ENCODE results near the gene VEZF1.
"Not testable (repeated sequence)": the region's sequence is repeated elsewhere in the genome, so short reads cannot be mapped to it uniquely, and the experiment has no call there.

The VEZF1 gene

DNA sequence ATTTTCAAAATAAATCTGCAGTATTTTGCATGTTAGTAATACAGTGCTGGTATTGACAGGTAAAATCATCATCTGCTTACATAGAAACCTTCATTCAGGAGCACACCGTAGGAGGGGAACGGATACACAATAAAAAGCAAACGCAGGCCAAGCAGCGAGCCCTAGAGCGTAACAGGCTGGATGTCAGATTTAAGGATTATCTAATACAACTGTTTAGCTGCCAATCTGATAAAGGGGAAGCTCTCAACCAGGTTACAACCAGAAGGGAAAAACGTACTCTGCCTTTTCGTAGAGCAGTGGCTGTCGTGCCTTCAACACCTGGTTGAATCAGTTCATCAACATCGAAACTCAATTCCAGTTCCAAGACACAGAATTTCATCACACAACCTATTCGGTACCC is 16.5 kb downstream of the VEZF1 start:
- no peak for DNase-seq

DNA sequence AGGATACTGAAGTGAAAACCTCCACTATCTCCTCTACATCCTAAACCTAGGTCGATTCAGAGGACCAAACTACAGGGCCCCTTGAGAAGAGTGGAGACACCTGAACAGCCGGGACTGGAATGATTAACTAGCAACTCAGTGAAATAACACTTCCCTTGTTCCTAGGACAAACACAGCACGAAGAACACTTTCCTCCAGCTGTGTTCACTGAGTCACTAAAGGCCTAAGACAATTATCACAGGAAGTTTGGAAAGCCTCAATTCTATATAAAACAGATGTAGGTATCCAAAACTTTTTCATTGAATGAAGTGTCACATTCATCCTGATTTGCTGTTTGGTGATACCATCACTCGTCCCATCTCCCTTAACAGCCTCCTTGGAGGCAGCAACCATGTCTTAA is 17.3 kb downstream of the VEZF1 start:
- DNase-seq = no peak

DNA sequence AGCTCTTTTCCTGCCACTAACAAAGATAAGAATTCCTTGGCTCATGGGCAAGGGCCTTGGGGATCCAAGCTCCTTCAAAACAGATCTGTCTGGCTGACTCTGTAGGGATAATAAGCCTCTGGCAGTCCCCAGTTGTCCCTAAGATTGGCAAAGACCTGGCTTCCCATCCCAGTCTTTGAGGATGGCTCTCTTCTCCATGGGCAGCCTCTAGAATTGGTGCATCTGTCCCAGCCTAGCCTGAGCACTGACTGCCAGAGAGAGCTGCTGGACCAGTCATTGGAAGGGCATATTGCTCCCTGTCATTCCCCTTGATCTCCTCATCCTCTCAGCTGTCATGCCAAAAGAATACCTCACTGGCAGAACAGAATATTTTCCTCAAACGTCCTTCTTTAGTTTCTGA is 19.6 kb downstream of the VEZF1 start:
- no peak for DNase-seq

DNA sequence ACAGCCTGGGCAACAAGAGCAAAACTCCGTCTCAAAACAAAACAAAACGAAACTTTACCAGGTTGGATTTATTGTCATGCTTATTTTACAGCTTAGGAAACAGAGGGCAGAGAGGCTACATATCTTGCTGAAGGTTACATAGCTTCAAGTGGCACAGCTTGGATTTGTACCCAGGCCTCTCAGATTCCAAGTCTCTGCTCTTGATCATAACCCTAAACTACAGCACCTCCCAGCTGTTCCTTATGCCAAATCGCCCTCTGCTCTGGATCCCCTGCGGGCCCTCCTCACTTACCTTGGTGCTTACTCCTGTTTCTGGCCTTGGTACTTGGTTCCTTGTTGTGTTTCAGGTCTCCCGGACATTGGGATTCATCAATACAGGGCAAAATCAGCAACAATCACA is 21.2 kb downstream of the VEZF1 start:
- no peak for DNase-seq

DNA sequence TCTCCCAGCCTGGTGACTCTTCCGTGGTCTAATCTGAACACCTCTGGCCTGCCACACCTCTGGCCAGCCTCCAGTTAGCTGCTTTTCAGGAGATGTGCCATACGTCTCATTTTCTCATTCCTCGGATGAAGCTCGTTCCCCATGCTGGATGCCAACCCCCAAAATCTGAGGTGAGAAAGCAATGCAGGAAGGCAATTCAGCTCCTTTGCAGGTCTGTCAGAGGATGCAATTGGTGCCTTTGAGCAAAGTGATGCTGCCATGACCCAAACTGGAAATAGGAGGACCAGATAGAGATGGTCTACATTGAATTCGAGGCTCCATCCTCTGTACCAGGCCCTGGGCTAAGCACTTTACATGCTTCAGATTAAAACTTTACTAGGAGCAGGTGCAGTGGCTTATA is 21.8 kb downstream of the VEZF1 start:
- no peak for DNase-seq

DNA sequence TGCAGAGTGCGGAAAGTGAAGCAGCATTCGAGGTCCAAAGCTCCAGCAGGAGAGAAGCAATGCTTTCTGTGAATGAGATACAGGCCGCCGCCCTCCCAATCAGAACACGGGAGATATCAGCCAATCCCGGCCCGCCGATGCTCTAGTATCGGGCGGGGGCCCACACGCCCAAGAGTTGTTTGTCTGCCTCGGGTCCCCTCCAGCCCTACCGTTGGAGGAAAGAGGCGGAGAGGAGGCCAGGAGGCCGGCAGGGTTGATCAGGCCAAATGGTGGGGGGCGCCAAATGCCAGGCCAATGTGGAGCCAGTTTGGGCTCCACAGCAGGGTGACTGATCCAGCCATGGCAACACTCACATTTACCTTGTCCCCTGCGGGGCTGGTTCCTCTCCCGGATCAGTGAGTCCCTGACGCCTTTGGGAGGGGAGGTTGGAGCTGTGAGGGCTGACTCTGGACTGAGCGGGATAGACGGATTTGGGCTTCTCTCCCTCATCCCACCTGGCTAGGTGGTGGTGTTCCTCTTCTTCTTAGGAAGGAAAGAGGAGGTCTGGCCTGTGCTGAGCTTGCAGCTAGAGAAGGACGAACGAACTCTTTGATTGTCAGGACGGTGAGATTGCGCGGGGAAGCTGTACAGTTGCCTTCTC is 22.4 kb downstream of the VEZF1 start:
- no peak for DNase-seq

DNA sequence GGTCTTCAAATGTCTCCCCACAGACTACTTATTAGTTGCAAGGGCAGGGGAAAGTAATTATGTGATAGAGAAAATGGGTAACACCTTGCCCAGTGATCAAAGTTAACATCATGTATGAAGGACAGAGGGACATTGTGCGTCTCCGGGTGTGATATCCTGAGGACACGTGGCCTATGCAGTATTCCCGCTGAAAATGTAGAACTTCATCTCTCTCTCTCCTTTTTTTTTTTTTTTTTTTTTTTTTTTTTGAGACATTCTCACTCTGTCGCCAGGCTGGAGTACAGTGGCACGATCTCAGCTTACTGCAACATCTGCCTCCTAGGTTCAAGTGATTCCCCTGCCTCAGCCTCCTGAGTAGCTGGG is 24.9 kb downstream of the VEZF1 start:
- no peak for DNase-seq

DNA sequence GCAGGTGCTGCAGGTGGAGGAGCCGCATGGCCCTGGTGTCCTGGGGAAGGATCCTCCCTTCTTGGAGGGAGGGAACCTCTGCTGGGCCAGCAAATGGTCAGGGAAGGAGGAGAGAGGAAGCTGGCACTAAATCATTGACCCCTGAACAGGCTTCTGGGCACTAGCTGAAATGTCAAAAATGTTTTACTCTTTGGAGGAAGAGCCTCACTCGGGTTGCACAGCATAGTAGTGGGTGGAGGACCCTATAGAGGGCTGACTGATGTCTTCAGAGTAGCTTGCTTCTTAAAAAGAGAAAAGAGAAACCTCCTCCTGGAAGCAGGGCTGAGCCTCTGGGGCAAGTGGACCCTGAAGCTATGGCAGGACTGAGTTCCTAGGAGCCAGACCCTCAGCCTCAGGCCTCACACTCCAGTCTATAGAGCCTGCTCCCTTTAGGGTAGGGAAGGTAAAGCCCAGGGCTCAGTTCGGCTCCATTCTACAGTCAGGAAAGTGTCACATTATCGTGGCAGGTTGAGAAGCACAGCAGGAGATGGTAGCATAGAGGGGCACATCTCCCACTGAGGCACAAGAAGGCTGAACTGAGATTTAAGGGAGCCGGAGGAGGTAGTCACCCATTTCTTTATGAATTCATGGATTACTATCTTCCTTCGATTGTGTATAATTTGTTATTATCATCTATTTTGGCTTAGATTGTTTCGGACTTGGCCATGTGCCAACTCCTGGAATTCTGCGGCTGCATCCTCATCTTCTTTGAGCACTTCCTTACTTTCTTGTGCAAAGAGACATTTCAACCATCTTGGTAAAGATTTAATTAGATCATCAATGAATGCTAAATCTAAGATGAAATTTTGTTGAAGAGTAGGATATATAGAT is 25.5 kb downstream of the VEZF1 start:
- no peak for DNase-seq

DNA sequence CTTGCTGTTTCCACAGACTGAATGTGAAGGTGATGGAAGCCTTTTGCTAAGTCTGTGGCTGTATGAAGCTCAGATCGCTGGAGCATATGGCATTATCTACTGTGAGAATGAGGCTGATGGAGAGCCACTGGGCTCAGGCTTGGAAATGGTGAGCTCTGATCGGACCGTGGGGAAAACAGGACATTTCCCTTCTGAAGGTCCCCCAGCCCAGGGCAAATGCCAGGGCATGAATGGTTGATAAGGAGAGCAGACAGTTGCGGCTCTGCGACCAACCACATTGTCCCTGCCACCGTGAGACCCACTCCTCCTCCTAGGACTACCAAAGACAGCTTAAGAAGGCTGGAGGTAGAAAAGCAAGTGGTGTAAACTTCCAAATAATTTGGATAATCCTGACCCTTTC is 28.1 kb downstream of the VEZF1 start:
- DNase-seq = no peak

DNA sequence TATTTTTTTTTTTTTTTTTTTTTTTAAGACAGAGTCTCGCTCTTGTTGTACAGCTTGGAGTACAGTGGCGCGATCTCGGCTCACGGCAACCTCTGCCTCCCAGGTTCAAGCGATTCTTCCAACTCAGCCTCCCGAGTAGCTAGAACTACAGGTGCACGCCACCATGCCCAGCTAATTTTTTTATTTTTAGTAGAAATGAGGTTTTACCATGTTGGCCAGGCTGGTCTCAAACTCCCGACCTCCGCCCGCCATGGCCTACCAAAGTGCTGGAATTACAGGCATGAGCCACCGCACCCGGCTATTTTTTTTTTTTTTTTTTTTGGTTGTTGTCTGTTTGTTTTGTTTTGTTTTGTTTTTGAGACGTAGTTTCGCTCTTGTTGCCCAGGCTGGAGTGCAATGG is 29.7 kb downstream of the VEZF1 start:
- not testable (repeated sequence) for DNase-seq

DNA sequence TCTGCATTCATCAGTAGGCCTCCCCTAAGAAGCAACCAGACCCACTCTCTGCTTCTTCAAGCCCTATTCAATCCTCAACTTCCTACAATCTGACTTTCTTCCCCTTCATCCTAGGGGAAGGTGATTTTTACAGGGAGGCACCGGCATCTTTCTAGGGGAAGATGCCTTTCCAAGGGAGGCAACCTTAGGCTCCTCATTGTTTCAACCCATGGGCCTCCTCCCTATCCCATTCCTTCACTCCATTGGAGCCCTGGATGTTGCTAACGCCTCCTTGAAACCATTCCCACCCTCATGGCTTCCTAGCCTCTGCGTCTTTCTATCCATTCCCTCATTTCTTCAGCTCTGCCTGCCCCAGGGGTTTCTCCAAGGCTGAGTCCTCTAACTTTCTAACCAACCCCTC is 30.2 kb downstream of the VEZF1 start:
- DNase-seq = no peak

DNA sequence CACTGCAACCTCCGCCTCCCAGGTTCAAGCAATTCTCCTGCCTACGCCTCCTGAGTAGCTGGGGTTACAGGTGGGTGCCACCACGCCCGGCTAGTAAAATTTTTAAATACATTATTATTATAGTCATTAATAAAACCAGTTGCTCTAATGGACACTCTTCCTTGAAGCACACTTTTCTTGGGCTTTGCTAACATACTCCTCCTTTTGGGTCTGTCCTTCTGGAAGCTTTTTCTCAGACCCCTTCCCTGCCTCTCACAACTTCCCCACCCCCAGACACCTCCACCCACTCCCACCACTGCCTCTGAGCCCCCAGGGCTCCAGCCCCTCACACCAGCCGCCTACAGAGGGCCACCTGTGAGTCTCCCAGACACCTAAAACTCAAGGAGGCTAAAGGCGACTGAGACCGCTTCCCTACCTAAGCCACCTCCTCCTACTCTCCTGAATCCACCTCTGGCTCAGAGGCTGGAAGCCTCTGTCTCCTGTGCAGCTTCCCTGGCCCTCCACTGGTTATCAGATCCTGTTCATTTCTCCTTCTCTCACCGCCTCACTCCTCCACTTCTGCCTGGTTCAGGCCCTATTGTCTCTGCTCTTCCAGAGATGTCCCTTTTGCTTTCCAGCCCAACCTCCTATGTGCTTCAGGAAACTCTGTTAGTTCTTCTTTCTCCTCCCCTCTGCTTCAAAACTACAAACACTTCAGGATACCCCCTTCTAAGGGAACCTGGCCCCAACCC is 30.8 kb downstream of the VEZF1 start:
- DNase-seq = no peak

DNA sequence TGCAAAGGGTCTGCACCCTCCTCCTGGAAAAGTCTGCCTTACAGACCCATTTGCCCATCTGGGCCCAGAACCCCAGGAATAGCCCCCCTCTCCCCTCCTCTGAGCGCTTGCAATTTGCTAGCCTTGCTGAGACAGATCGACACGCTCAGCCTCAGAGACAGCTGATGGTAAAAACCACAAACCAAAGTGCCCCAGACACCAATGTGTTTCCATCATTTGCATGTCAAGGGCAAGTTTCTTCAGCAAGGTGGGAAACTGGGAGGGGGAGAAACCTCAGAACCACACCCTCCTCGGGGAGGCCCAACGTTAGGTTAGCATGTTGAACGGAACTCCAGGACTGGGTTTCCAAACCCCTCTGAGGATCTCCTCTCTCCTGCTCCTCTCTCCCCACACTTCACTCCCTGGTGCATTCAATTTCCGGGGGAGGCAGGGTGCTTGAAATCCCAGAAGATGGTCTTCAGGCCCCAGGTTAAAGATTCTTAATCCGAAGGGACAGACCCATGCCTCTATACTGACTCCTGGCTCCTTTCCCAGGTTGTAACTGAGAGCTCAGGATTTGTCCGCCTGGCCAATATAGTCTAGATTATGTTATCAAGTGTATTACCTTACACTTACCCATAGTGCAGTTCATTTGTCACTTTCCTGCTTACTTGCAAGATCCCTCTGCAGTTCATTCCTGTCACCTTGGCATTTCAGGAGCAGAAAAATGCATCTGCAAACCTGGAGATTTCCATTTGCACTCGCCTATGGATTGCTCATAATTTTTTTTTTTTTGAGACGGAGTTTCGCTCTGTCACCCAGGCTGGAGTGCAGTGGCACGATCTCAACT is 31.5 kb downstream of the VEZF1 start:
- DNase-seq = no peak

DNA sequence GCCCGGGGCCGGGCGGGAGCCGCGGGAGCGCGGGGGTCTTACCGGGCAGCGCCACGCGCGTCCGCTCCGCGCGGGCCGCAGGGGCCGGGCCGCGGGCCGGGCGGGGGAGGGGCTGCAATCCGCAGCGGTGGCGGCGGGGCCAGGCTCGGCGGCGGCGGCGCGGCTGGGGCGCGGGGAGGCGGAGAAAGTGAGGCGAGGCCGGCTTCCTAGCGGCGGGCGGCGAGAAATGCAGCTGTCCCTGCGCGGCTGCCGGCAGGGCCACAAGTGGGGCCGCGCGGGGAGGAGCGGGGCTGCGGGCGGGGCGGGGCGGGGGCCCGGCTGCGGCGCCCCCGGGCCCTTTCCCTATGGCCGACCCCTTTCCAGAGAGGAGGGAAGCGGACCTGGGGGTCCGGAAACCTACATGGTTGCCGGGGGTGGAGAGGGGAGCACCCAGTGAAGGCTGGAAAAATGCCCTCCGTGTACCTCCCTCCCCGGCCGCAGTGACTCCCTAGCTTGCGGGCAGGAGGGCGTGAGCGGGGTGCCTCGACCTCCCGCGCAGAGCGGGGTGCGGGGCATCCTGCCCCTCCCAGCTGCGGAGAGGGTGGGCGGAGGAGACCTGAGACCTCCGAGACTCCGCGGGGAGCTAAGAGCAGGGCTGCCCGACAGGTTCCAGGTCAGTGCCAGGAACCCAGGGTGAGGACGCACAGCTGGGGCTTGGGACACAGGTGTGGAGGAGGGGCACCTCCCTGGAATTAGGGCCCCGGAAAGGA is 32.7 kb downstream of the VEZF1 start, which contains the start of gene CUEDC1:
Gene CUEDC1 (minus strand): TSS at position 230 of the 749 bp plus-strand sequence. CDS start 69,848 bp downstream, outside the sequence.
- DNase-seq = peak; percentile 54

DNA sequence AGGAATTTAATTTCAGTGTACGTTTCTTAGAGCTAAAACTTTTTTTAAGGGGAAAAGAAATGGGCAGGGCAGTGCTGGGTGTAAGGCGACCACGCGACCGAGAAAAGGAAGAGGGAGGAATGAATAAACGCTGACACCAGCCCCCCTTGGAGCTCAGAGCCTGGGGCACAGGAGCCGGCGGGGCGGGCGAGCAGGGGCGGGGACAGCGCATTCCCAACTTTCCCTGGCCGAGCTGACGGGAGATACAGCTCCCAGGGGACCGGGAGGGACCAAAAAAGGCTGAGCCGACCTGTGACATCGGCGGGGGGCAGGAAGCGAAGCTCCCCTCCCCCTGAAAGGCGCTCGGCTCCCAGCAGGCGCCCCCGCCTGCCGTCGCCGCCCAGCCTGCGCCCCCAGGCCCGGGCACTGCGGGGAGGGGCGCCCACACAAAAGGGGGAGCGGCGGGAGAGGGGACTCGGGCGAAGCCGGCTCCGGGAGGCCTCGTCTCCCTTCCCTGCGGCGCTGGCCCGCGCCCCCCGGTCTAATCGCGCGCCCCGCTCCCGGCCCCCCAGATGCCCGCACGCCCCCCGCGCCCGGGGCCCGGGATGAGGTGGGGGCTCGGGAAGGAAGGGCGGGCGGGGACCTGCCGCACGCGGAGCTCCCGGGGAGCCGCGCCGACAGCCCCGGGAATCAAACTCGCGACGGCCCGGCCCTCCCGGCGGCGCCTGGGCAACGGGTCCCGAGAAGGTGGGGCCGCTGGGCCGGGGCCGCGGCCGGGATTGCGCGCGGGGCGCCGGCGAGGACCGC is 33.5 kb downstream of the VEZF1 start:
- peak; percentile 85 for DNase-seq

DNA sequence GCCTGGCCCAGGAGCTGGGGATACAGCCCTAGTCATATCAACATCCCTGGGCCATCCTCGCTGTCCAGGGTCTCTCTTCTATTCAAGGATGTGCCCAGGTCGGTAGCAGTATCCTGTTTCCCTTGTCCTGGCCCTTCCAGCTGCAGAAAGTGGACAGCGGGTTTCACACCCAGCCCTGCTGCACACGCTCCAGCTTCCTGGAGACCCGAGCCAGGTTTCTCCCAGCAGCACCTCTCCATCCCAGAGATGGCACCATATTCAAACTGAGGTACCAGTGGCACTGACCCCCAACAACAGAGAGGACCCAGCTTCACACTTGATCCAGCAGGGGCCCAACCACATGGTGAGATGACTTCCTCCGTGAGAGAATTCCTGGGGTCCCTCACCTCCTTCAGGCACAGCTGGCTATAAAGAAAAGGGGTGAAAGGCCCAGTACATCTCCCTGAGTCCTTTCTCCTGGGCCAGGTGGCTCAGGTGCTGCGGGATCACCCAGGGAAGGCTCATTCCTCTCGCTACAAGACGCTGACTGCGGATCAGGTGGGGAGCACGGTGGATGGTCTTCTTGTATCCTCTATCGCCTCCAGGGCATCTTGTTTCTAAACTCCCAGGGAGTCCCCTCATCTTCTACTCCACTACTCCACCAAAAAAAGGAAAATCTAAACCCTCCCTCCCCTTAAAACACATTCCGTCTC is 34.2 kb downstream of the VEZF1 start:
- DNase-seq = no peak

DNA sequence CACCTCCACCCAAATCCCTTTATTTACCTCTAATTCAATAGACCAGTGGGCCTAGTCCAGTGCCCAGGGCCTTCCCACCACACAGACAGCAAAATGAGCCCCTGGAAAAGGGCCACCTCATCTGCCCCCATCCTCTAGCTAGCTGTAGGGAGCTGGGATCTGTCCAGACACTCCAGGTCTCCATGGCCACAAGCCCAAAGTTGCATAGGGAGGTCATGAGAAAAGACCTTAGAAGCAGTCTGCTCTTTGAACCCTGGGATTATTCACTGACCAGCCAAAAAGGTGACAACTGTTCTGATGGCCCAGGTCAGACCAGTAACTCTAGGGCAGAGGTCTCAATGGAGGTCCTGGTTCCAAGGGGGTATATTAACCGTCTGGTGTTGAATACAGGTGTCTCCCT is 34.8 kb downstream of the VEZF1 start:
- DNase-seq = no peak

DNA sequence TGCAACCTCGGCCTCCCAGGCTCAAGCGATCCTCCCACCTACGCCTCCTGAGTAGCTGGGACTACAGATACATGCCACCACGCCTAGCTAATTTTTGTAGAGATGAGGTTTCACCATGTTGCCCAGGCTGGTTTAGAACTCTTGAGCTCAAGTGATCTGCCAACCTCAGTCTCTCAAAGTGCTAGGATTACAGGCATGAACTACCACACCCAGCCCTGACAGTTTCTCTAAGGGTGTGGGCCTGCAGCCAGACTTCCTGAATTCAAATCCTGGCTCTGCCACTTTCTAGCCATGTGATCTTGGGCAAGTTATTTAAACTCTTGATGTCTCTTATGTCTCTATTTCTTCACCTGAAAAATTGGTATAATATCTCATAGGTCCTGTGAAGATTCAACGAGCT is 38.4 kb downstream of the VEZF1 start:
- no peak for DNase-seq

DNA sequence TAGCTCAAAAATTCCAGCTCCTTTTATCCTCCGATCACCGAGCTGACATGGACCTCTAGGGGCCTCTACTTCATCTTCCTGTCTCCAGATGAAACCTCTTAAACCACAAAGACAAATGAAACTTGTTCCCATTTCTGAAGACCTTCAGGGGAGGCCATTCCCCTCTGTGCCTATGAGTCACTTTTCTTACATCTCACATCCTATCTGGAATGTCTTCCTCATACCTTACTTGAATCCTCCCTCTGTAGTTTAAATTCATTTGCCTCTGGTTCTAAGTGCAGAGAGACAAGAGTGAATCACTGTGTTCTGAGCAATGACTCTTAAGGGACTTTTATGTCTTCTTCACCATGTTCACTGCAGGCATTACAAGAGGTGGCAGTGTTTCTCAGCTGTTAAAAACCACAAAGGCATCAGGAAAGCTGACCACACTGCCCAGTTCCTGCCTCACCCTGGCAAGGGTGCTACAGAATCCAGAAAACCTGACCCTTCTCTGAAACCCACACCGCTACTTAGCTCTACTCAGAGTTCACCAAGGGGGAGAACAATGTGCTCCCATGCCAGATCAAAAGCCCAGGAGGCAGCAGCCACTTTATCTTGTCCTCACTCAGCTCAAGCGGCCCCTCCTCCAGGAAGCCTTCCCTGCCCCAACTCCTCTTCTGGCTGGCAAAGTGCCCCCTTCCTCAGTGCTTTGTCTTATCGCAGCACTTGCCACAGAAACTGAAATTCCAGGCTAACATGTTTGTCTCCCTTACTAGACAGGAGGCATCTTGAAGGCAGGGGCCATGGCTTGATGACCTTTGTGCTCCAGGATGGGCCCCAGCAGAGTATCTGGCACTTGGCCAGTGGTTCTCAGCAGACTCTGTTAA is 39.3 kb downstream of the VEZF1 start:
- peak; percentile 88 for DNase-seq

DNA sequence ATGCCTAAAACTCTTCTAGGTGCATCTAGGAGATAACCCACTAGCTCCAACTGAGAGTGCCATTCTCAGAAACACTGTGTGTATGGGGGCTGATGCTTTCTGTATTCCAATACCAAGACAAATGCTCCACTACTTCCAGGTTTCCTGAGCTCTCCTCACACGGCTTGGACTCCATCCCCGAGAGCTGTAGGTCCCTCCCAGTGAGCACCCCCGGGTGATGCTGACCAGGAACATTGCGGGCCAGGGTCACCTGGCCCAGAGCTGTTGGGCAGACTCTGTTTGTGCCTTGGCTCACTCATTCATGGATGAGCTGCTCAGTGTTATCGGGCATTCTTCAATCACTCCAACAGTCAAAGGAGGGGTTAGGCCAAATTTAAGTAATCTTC is 39.9 kb downstream of the VEZF1 start:
- no peak for DNase-seq
